ENCODE results near the gene OGDH. TPM values are rescaled to one million over a fixed set of nuclear protein-coding genes. Genes with fewer than 3 reads are reported as not detected.

The OGDH gene
- total RNA-seq, 1 donor from 2014 or later = 80.0 TPM

- Mint-ChIP-seq H3K4me1 (ENCODE audit: low read depth) (peaks cover 7% of the 10 kb centered on the region), H3K27me3 (ENCODE audit: low read depth) (no peaks in the 10 kb centered on the region)
- peak; percentile 56 for DNase-seq (ENCODE audit: low spot score)
Measured at GRCh38 chr7:44567884-44568283, 38.5 kb upstream of the OGDH start.

GRCh38 chr7:44568771-44569560, 37.5 kb upstream of the OGDH start:
- Mint-ChIP-seq H3K4me3 (ENCODE audit: unreplicated experiment) (no peak overlapping the region), H3K36me3 (ENCODE audit: low read depth) (peaks cover 49% of the 10 kb centered on the region), H3K27ac (ENCODE audit: unreplicated experiment) (no peak overlapping the region), H3K9me3 (ENCODE audit: low read depth) (no peaks in the 10 kb centered on the region), H3K27me3 (ENCODE audit: low read depth) (no peaks in the 10 kb centered on the region), H3K4me1 (ENCODE audit: low read depth) (peaks cover 14% of the 10 kb centered on the region)
- peak; percentile 67 for DNase-seq (ENCODE audit: low spot score)
- no peak for TF ChIP-seq CTCF (IDR thresholded peaks at IDR 0.05)

More at GRCh38 chr7:44567884-44568283, 38.5 kb upstream of the OGDH start:
- no peak for TF ChIP-seq CTCF (IDR thresholded peaks at IDR 0.05)
- Mint-ChIP-seq H3K4me3 (ENCODE audit: unreplicated experiment) (no peak overlapping the region), H3K36me3 (ENCODE audit: low read depth) (peaks cover 49% of the 10 kb centered on the region), H3K27ac (ENCODE audit: unreplicated experiment) (no peak overlapping the region), H3K9me3 (ENCODE audit: low read depth) (no peaks in the 10 kb centered on the region)

GRCh38 chr7:44569959-44570358, 36.5 kb upstream of the OGDH start:
- no peak overlapping the region for H3K4me3 Mint-ChIP-seq (ENCODE audit: unreplicated experiment)
- H3K9me3 Mint-ChIP-seq (ENCODE audit: low read depth) = no peaks in the 10 kb centered on the region
- no peak overlapping the region for H3K27ac Mint-ChIP-seq (ENCODE audit: unreplicated experiment)
- no peaks in the 10 kb centered on the region for H3K27me3 Mint-ChIP-seq (ENCODE audit: low read depth)
- no peak for DNase-seq (ENCODE audit: low spot score)
- TF ChIP-seq CTCF (IDR thresholded peaks at IDR 0.05) = no peak
- peaks cover 41% of the 10 kb centered on the region for H3K36me3 Mint-ChIP-seq (ENCODE audit: low read depth)
- H3K4me1 Mint-ChIP-seq (ENCODE audit: low read depth) = peaks cover 24% of the 10 kb centered on the region

GRCh38 chr7:44572771-44573170, 33.7 kb upstream of the OGDH start:
- no peak for TF ChIP-seq CTCF (IDR thresholded peaks at IDR 0.05)
- no peaks in the 10 kb centered on the region for H3K9me3 Mint-ChIP-seq (ENCODE audit: low read depth)
- H3K4me3 Mint-ChIP-seq (ENCODE audit: unreplicated experiment) = peak overlapping the region; percentile 99
- H3K36me3 Mint-ChIP-seq (ENCODE audit: low read depth) = peaks cover 25% of the 10 kb centered on the region
- no peaks in the 10 kb centered on the region for H3K27me3 Mint-ChIP-seq (ENCODE audit: low read depth)
- no peak for DNase-seq (ENCODE audit: low spot score)
- peak overlapping the region; percentile 95 for H3K27ac Mint-ChIP-seq (ENCODE audit: unreplicated experiment)
- peaks cover 32% of the 10 kb centered on the region for H3K4me1 Mint-ChIP-seq (ENCODE audit: low read depth)

GRCh38 chr7:44573464-44574286, 32.8 kb upstream of the OGDH start, which contains the start of gene DDX56:
TSS of gene DDX56 (minus strand) at chr7:44573908. CDS start at chr7:44573895, 13 bp downstream.
- Mint-ChIP-seq H3K4me1 (ENCODE audit: low read depth) (peaks cover 32% of the 10 kb centered on the region), H3K4me3 (ENCODE audit: unreplicated experiment) (peak within 1 kb of the TSS; percentile 99), H3K36me3 (ENCODE audit: low read depth) (peaks cover 21% of the 10 kb centered on the region), H3K9me3 (ENCODE audit: low read depth) (no peaks in the 10 kb centered on the region), H3K27me3 (ENCODE audit: low read depth) (no peaks in the 10 kb centered on the region), H3K27ac (ENCODE audit: unreplicated experiment) (peak within 1 kb of the TSS; percentile 95)
- DNase-seq (ENCODE audit: low spot score) = peak; percentile 98
- TF ChIP-seq CTCF (IDR thresholded peaks at IDR 0.05) = no peak

Measured in chondrocyte (in vitro differentiated cells).